ENCODE measurements around the gene SLC39A11.

DNA sequence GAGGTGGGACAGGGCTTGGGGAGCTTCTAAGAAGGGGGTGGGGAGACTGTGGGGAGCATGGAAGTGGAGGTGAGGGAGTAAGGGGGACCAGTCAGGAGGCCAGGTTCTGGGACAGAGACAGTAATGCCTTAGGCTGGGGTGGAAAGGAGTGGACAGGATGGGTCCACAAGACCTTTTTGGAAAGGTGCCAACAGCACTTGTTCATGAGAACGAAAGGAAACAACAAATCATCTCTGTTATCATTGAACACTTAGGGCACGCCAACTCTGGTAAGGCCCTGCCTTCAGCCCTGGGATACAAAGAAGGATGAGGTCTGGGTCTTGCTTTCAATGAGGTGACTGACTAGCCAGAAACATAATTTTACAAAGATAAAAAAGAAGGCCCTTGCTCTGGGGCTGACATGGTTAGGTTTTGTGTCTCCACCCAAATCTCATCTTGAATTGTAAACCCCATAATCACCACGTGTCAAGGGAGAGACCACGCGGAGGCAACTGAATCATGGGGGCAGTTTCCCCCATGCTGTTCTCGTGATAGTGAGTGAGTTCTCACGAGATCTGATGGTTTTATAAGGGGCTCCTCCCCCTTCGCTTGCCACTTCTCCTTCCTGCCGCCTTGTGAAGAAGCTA, 113.8 kb downstream of the SLC39A11 start:
- TF ChIP-seq, protein P1, sequence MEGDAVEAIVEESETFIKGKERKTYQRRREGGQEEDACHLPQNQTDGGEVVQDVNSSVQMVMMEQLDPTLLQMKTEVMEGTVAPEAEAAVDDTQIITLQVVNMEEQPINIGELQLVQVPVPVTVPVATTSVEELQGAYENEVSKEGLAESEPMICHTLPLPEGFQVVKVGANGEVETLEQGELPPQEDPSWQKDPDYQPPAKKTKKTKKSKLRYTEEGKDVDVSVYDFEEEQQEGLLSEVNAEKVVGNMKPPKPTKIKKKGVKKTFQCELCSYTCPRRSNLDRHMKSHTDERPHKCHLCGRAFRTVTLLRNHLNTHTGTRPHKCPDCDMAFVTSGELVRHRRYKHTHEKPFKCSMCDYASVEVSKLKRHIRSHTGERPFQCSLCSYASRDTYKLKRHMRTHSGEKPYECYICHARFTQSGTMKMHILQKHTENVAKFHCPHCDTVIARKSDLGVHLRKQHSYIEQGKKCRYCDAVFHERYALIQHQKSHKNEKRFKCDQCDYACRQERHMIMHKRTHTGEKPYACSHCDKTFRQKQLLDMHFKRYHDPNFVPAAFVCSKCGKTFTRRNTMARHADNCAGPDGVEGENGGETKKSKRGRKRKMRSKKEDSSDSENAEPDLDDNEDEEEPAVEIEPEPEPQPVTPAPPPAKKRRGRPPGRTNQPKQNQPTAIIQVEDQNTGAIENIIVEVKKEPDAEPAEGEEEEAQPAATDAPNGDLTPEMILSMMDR (IDR thresholded peaks at IDR 0.05): no peak
- no peak for TF ChIP-seq POLR2A (IDR thresholded peaks at IDR 0.05)
